ENCODE data around the gene UTS2R.

UTS2R gene

DNA sequence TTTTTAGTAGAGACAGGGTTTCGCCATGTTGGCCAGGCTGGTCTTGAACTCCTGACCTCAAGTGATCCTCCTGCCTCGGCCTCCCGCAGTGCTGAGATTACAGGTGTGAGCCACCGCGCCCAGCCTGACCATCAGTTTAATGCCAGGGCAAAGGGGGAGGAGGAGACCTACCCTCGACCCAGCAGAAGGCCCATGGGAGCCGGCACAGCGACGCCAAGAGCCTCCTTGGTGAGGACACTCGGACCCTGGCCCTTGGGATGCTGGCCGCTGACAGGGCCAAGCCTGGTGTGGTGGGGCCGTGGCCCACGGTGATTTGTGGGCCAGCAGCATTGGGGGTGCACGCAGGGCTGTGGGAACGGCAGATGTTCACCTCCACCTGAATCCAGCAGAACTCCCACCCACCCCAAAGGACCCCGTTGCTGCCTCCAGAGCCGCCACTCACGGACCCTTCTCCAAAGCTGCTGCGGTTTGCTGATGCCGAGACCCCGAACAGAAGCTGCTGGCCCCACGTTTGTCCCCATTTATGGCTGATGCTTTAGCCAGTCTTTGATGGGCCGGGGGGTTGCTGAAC, 20.0 kb downstream of the UTS2R start:
- peaks cover 0 to 10% (median 9%) of the 10 kb centered on the region in 4 experiments for H3K4me1 ChIP-seq (ENCODE audit: control extremely low read depth in 1 of 4, control insufficient read depth in 4 of 4, insufficient read depth in 4 of 4, low read length in 3 of 4)
- no peak overlapping the region for H3K4me3 ChIP-seq (ENCODE audit: control insufficient read depth in 1 of 7, extremely low read depth in 1 of 7, insufficient read depth in 4 of 7, low read depth in 2 of 7, low read length in 6 of 7)
- H3K36me3 ChIP-seq (ENCODE audit: control insufficient read depth in 4 of 4, insufficient read depth in 4 of 4, low read length in 3 of 4) = peaks cover 5 to 25% (median 15%) of the 10 kb centered on the region in 4 experiments
- DNase-seq = no peak
- H3K9me3 ChIP-seq (ENCODE audit: control extremely low read depth in 1 of 5, control insufficient read depth in 4 of 5, insufficient read depth in 2 of 5, low read depth in 1 of 5, low read length in 4 of 5) = no peaks in the 10 kb centered on the region
- no peak overlapping the region for H3K27ac ChIP-seq (ENCODE audit: insufficient read depth in 1 of 2, low read depth in 1 of 2, low read length in 2 of 2, poor library complexity in 1 of 2, severe bottlenecking in 2 of 2)
- CTCF ChIA-PET = interaction anchor here (0.9 to 1.2 kb wide), 2 partner anchors 16 to 21 kb away, joined by 3 read pairs; no protein-coding TSS in a partner anchor
- POLR2A ChIA-PET = no interaction called here
- WGBS (ENCODE audit: insufficient coverage) = over 99% methylated on average over 20 of the region's 23 CpGs
- peaks cover 0 to 6% (median 0%) of the 10 kb centered on the region in 5 experiments for H3K27me3 ChIP-seq (replicated peaks in 2 of 5; ENCODE audit: control insufficient read depth in 4 of 5, insufficient read depth in 5 of 5, low read length in 4 of 5)

DNA sequence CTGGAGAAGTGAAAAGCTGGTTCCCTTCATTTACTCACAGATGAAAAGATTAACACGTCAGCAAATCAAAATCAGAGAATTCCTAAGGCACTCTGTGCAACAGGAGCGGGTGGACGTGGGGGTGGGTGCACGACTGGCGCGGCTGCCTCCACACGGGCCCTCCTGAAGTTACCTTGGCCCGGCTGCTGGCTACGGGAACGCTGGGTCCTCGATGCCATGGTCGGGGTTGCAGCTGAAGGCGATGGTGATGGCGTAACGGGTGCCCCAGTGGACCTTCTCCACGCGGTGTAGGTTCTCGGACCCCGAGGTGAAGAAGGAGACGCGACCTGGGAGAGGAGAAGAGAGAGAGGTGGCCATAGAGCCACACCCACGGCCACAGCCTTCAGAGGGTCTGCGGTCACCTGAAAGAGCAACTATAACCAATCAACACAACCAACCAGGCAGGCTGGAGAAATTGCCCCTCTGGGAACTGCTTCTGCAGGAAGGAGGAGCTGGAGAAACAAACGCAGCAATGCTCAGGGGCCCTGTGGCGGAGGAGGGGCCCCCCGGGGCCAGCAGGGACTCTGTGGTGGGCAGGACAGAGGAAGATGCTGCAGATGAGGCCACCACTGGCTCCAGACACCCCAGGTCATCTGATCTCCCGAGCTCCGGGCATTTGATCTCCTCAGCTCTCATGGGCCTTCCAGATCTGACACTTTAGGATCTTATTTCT, 20.8 kb downstream of the UTS2R start:
- H3K9me3 ChIP-seq (ENCODE audit: control extremely low read depth in 1 of 5, control insufficient read depth in 4 of 5, insufficient read depth in 2 of 5, low read depth in 1 of 5, low read length in 4 of 5) = no peaks in the 10 kb centered on the region
- POLR2A ChIA-PET = no interaction called here
- WGBS (ENCODE audit: insufficient coverage) = 98% methylated on average over 18 of the region's 28 CpGs

GRCh38 chr17:82392941-82393340, 21.4 kb downstream of the UTS2R start:
- Histone ChIP-seq H3K4me3 (ENCODE audit: control insufficient read depth in 1 of 7, extremely low read depth in 1 of 7, insufficient read depth in 4 of 7, low read depth in 2 of 7, low read length in 6 of 7) (no peak overlapping the region), H3K27me3 (replicated peaks in 2 of 5; ENCODE audit: control insufficient read depth in 4 of 5, insufficient read depth in 5 of 5, low read length in 4 of 5) (no peaks in the 10 kb centered on the region), H3K27ac (ENCODE audit: insufficient read depth in 1 of 2, low read depth in 1 of 2, low read length in 2 of 2, poor library complexity in 1 of 2, severe bottlenecking in 2 of 2) (no peak overlapping the region), H3K4me1 (ENCODE audit: control extremely low read depth in 1 of 4, control insufficient read depth in 4 of 4, insufficient read depth in 4 of 4, low read length in 3 of 4) (no peaks in the 10 kb centered on the region), H3K36me3 (ENCODE audit: control insufficient read depth in 4 of 4, insufficient read depth in 4 of 4, low read length in 3 of 4) (peaks cover 8 to 30% (median 18%) of the 10 kb centered on the region in 4 experiments), H3K9me3 (ENCODE audit: control extremely low read depth in 1 of 5, control insufficient read depth in 4 of 5, insufficient read depth in 2 of 5, low read depth in 1 of 5, low read length in 4 of 5) (no peaks in the 10 kb centered on the region)
- POLR2A ChIA-PET = no interaction called here
- whole genome bisulfite sequencing (ENCODE audit: insufficient coverage) = 93% methylated on average over 12 of the region's 15 CpGs
- no peak for DNase-seq
- CTCF ChIA-PET = no interaction called here

More for the DNA sequence above, 20.8 kb downstream of the UTS2R start:
- Histone ChIP-seq H3K4me3 (ENCODE audit: control insufficient read depth in 1 of 7, extremely low read depth in 1 of 7, insufficient read depth in 4 of 7, low read depth in 2 of 7, low read length in 6 of 7) (no peak overlapping the region), H3K27ac (ENCODE audit: insufficient read depth in 1 of 2, low read depth in 1 of 2, low read length in 2 of 2, poor library complexity in 1 of 2, severe bottlenecking in 2 of 2) (no peak overlapping the region), H3K4me1 (ENCODE audit: control extremely low read depth in 1 of 4, control insufficient read depth in 4 of 4, insufficient read depth in 4 of 4, low read length in 3 of 4) (peaks cover 0 to 4% (median 3%) of the 10 kb centered on the region in 4 experiments), H3K27me3 (replicated peaks in 2 of 5; ENCODE audit: control insufficient read depth in 4 of 5, insufficient read depth in 5 of 5, low read length in 4 of 5) (no peaks in the 10 kb centered on the region), H3K36me3 (ENCODE audit: control insufficient read depth in 4 of 4, insufficient read depth in 4 of 4, low read length in 3 of 4) (peaks cover 7 to 25% (median 15%) of the 10 kb centered on the region in 4 experiments)
- DNase-seq = no peak
- CTCF ChIA-PET = no interaction called here

- Histone ChIP-seq H3K36me3 (ENCODE audit: control insufficient read depth in 4 of 4, insufficient read depth in 4 of 4, low read length in 3 of 4) (peaks cover 8 to 31% (median 20%) of the 10 kb centered on the region in 4 experiments), H3K4me1 (ENCODE audit: control extremely low read depth in 1 of 4, control insufficient read depth in 4 of 4, insufficient read depth in 4 of 4, low read length in 3 of 4) (peaks cover 0 to 4% (median 3%) of the 10 kb centered on the region in 4 experiments), H3K4me3 (ENCODE audit: control insufficient read depth in 1 of 7, extremely low read depth in 1 of 7, insufficient read depth in 4 of 7, low read depth in 2 of 7, low read length in 6 of 7) (no peak overlapping the region), H3K27me3 (replicated peaks in 2 of 5; ENCODE audit: control insufficient read depth in 4 of 5, insufficient read depth in 5 of 5, low read length in 4 of 5) (no peaks in the 10 kb centered on the region), H3K27ac (ENCODE audit: insufficient read depth in 1 of 2, low read depth in 1 of 2, low read length in 2 of 2, poor library complexity in 1 of 2, severe bottlenecking in 2 of 2) (no peak overlapping the region), H3K9me3 (ENCODE audit: control extremely low read depth in 1 of 5, control insufficient read depth in 4 of 5, insufficient read depth in 2 of 5, low read depth in 1 of 5, low read length in 4 of 5) (no peaks in the 10 kb centered on the region)
- ChIA-PET POLR2A (interaction anchor here (0.7 kb wide), 1 partner anchor 66 kb away, joined by 3 read pairs; no protein-coding TSS in a partner anchor), CTCF (interaction anchor here (1.4 kb wide), 1 partner anchor 50 kb away, joined by 3 read pairs; no protein-coding TSS in a partner anchor)
- 99% methylated on average over 8 of the region's 12 CpGs for WGBS (ENCODE audit: insufficient coverage)
- no peak for DNase-seq
Measured at GRCh38 chr17:82394278-82394677, 22.7 kb downstream of the UTS2R start.

DNA sequence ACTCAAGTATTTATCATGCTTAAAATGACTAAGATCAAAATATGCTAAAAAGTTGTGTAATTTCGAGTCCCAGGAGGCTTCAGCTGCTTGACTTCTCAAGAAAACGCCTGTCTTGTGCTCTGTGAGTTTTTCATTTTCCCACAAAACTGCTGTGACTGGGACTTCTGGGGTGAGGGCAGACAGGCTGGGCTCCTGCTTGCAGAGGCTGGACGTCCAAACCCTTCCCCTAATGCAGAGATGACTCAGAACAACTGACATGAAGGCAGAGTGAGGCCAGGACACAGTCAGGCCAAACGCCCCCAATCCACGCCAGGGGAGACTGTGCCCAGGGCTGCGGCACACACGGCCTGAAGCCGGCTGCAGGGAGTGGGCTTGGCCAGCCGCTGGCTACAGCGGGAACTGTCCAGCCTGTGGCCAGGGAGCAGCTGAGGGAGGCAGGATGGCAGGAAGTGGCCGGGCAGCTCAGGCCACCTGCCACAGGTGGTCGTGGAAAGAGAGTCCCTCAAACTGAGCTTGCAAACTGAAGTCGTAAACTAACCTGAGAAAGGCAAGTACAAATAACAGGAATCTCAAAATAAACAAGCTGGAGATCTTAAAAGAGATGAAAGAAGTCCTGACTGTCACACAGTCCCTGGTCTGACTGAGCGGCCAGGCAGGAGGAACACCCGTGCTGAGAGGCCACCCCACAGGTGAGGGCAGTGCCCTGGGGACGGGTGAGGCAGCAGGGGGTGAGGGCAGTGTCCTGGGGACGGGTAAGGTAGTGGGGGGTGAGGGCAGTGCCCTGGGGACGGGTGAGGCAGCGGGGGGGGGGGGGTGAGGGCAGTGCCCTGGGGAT, 25.3 kb downstream of the UTS2R start:
- Histone ChIP-seq H3K27ac (ENCODE audit: insufficient read depth in 1 of 2, low read depth in 1 of 2, low read length in 2 of 2, poor library complexity in 1 of 2, severe bottlenecking in 2 of 2) (no peak overlapping the region), H3K36me3 (ENCODE audit: control insufficient read depth in 4 of 4, insufficient read depth in 4 of 4, low read length in 3 of 4) (peaks cover 2 to 32% (median 22%) of the 10 kb centered on the region in 4 experiments), H3K4me1 (ENCODE audit: control extremely low read depth in 1 of 4, control insufficient read depth in 4 of 4, insufficient read depth in 4 of 4, low read length in 3 of 4) (peaks cover 0 to 28% (median 25%) of the 10 kb centered on the region in 4 experiments), H3K9me3 (ENCODE audit: control extremely low read depth in 1 of 5, control insufficient read depth in 4 of 5, insufficient read depth in 2 of 5, low read depth in 1 of 5, low read length in 4 of 5) (no peaks in the 10 kb centered on the region), H3K27me3 (replicated peaks in 2 of 5; ENCODE audit: control insufficient read depth in 4 of 5, insufficient read depth in 5 of 5, low read length in 4 of 5) (no peaks in the 10 kb centered on the region), H3K4me3 (ENCODE audit: control insufficient read depth in 1 of 7, extremely low read depth in 1 of 7, insufficient read depth in 4 of 7, low read depth in 2 of 7, low read length in 6 of 7) (no peak overlapping the region)
- ChIA-PET CTCF (interaction anchor here (0.9 to 1.1 kb wide), 2 partner anchors 21 to 46 kb away, joined by 3 read pairs; no protein-coding TSS in a partner anchor), POLR2A (no interaction called here)
- no peak for DNase-seq
- WGBS (ENCODE audit: insufficient coverage) = 88% methylated on average over 12 of the region's 19 CpGs

DNA sequence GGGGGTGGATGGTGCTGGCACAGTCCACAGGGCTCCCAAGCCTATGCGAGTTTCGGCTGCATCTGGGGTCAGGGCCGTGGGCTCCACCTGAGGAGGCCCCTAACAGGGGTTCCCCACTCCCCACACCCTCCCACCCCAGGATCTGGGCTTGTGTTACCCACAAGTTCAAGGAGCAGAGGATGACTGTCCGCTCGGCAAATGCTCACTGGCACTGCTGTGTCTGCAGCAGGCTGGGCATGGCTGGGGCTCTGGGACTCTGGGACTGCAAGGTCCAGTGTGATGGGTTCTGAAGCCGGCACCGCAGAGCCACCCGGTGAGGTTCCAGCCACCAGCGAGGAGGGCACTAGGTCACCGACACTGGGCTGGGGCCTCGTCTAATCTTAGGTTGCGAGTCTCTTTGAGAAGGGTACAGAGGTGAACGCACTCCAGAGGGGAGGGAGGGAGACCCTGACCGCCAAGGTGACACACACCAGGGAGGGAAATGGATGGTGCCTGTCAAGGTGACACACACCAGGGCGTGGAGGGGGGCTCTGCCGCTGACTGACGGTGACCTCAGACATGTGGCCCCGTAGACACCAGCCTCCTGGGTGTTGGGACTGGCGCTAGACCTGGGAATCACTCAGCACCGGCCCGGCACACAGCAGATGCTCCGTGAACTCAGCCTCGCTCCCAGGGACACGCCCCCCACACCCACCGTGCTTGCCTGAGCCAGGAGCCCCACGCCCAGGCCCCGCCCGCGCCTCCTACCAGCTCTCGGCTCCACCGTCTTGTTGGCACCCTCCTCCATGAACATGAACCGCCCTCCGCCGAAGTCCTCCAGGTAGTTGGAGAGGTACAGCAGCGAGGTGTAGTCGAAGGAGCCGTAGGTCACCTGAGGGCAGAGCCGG, 26.1 kb downstream of the UTS2R start:
- H3K27me3 ChIP-seq (replicated peaks in 2 of 5; ENCODE audit: control insufficient read depth in 4 of 5, insufficient read depth in 5 of 5, low read length in 4 of 5) = no peaks in the 10 kb centered on the region
- no peak for DNase-seq
- no peak overlapping the region for H3K27ac ChIP-seq (ENCODE audit: insufficient read depth in 1 of 2, low read depth in 1 of 2, low read length in 2 of 2, poor library complexity in 1 of 2, severe bottlenecking in 2 of 2)
- no peak overlapping the region for H3K4me3 ChIP-seq (ENCODE audit: control insufficient read depth in 1 of 7, extremely low read depth in 1 of 7, insufficient read depth in 4 of 7, low read depth in 2 of 7, low read length in 6 of 7)
- no peaks in the 10 kb centered on the region for H3K9me3 ChIP-seq (ENCODE audit: control extremely low read depth in 1 of 5, control insufficient read depth in 4 of 5, insufficient read depth in 2 of 5, low read depth in 1 of 5, low read length in 4 of 5)
- peaks cover 3 to 25% (median 20%) of the 10 kb centered on the region in 4 experiments for H3K36me3 ChIP-seq (ENCODE audit: control insufficient read depth in 4 of 4, insufficient read depth in 4 of 4, low read length in 3 of 4)
- WGBS (ENCODE audit: insufficient coverage) = 95% methylated on average over 31 of the region's 38 CpGs
- peaks cover 0 to 29% (median 27%) of the 10 kb centered on the region in 4 experiments for H3K4me1 ChIP-seq (ENCODE audit: control extremely low read depth in 1 of 4, control insufficient read depth in 4 of 4, insufficient read depth in 4 of 4, low read length in 3 of 4)
- ChIA-PET POLR2A (no interaction called here), CTCF (interaction anchor here (0.8 to 1.1 kb wide), 3 partner anchors 17 to 46 kb away, joined by 3 read pairs; no protein-coding TSS in a partner anchor)

All from common myeloid progenitor, CD34-positive (primary cell).